K562 (cell line): ENCODE measurements around the gene KIAA1958. TPM values are rescaled to one million over a fixed set of nuclear protein-coding genes. Genes with fewer than 3 reads are reported as not detected.

Experiments used
- ATAC-seq: fragments of 200-7000 bp; cut with Tn5 transposase; 3 replicates; pipeline ENCODE4 v1.9.1; 2020; ENCODE audit warnings: moderate library complexity
- BruUV-seq: library from RNA; stranded (reverse); fragments of 400-500 nt; replicated peaks from 2 replicates; lab custom pipeline; 2021; lab: Mats Ljungman, UMichigan
- CTCF ChIA-PET: fragments of 300-600 bp; formaldehyde crosslinking; extraction: SDS; loops from one replicate; lab custom pipeline; 2021; ENCODE audit warnings: low intra/inter-chr PET ratio; lab: Yijun Ruan, JAX
- POLR2A ChIA-PET: fragments of 300-600, 350-650 bp; sonication (Branson Sonifier 250); formaldehyde crosslinking; extraction: SDS; loops from one replicate; lab custom pipeline; 2021; ENCODE audit warnings: antibody characterized with exemption, inconsistent platforms; lab: Yijun Ruan, JAX
- DNase-seq, 4 experiments: peaks; one replicate each; pipeline versions ENCODE4 v3.0.0 to v3.0.0-alpha.2; 2011 to 2018; ENCODE audit warnings: low spot score in 3 of 4, mixed read lengths in 3 of 4; ENCODE audit errors: extremely low read depth in 1 of 4
- FAIRE-seq: peaks from 2 replicates; lab custom pipeline; 2011; peaks lifted over from hg19 to GRCh38; lab: Jason Lieb, UNC
- H2AFZ ChIP-seq: 2 replicates; pipeline ENCODE4 v1.6.0; 2011; ENCODE audit warnings: low read depth, low read length, control low read depth, inconsistent platforms
- H3K27ac ChIP-seq: fragments of 200-600 bp; 3 replicates; pipeline ENCODE4 v1.8.0; 2011; ENCODE audit warnings: low read depth, mild to moderate bottlenecking, control low read depth, inconsistent platforms, low read length, moderate library complexity, mixed read lengths; ENCODE audit errors: extremely low read depth
- H3K27me3 ChIP-seq, 2 experiments: fragments of 300-600 bp in 1 of 2; 2 replicates in 1 of 2; 3 replicates in 1 of 2; pipeline versions ENCODE4 v1.6.0 to v1.8.0; 2011; ENCODE audit warnings: inconsistent platforms in 2 of 2, low read length in 2 of 2, mild to moderate bottlenecking in 1 of 2, mixed read lengths in 1 of 2, moderate library complexity in 1 of 2; ENCODE audit not compliant: control insufficient read depth in 2 of 2, insufficient read depth in 2 of 2
- H3K36me3 ChIP-seq: fragments of 300-600 bp; 3 replicates; pipeline ENCODE4 v1.8.0; 2011; ENCODE audit warnings: mild to moderate bottlenecking, low read length, inconsistent platforms; ENCODE audit not compliant: control insufficient read depth, insufficient read depth
- H3K4me1 ChIP-seq, 2 experiments: fragments of 200-600 bp in 1 of 2; replicated peaks in 1 of 2; 2 replicates in 1 of 2; 3 replicates in 1 of 2; pipeline versions ENCODE4 v1.5.1 to v1.8.0; 2011; ENCODE audit warnings: inconsistent platforms in 2 of 2, low read length in 2 of 2, mild to moderate bottlenecking in 1 of 2, mixed read lengths in 1 of 2, moderate library complexity in 1 of 2; ENCODE audit not compliant: control insufficient read depth in 2 of 2, insufficient read depth in 2 of 2
- H3K4me2 ChIP-seq: 2 replicates; pipeline ENCODE4 v1.6.1; 2011; ENCODE audit warnings: low read length, control low read depth, inconsistent platforms, mixed read lengths; ENCODE audit not compliant: insufficient read depth
- H3K4me3 ChIP-seq: fragments of 200-600 bp; sonication (generic), shearing (Covaris generic); 2 replicates; pipeline ENCODE4 v1.5.1; 2016; ENCODE audit warnings: control low read depth, inconsistent platforms
- H3K79me2 ChIP-seq: fragments of 200-600 bp; 3 replicates; pipeline ENCODE4 v1.8.0; 2011; ENCODE audit warnings: low read length, inconsistent platforms; ENCODE audit not compliant: control insufficient read depth, insufficient read depth
- H3K9ac ChIP-seq, 2 experiments: 2 replicates each; pipeline versions ENCODE4 v1.6.0 to v1.6.1; 2011; ENCODE audit warnings: low read depth in 2 of 2, low read length in 2 of 2, control low read depth in 1 of 2, inconsistent platforms in 1 of 2, mild to moderate bottlenecking in 1 of 2, mixed read lengths in 1 of 2; ENCODE audit not compliant: insufficient read depth in 1 of 2
- H3K9me1 ChIP-seq: one replicate; pipeline ENCODE4 v1.6.0; 2011; ENCODE audit warnings: inconsistent platforms, mild to moderate bottlenecking, low read length, moderate library complexity; ENCODE audit not compliant: control insufficient read depth, insufficient read depth
- H3K9me3 ChIP-seq: replicated peaks from 2 replicates; pipeline ENCODE4 v1.5.1; 2011; ENCODE audit warnings: low read depth, low read length, inconsistent platforms; ENCODE audit not compliant: control insufficient read depth, insufficient read depth
- H4K20me1 ChIP-seq: replicated peaks from 2 replicates; pipeline ENCODE4 v1.6.1; 2011; ENCODE audit warnings: low read length, inconsistent platforms, mixed read lengths; ENCODE audit not compliant: control insufficient read depth, insufficient read depth
- ELK3 ChIP-seq: fragments of 450-650 bp; formaldehyde crosslinking; IDR thresholded peaks from 2 replicates; pipeline ENCODE4 v1.4.0; 2020; ENCODE audit warnings: mild to moderate bottlenecking
- FOSL1 ChIP-seq: fragments of 200-800 bp; sonication (Bioruptor generic); conservative IDR thresholded peaks from 2 replicates; pipeline ENCODE4 v1.6.1; 2016; ENCODE audit warnings: missing genetic modification characterization, missing compliant biosample characterization
- LARP7 ChIP-seq: fragments of 450-650 bp; IDR thresholded peaks from 2 replicates; pipeline ENCODE4 v1.6.1; 2016
- MCM2 ChIP-seq: fragments of 450-650 bp; IDR thresholded peaks from 2 replicates; pipeline ENCODE4 v1.6.1; 2017; ENCODE audit warnings: low read depth, mild to moderate bottlenecking
- NELFE ChIP-seq: IDR thresholded peaks from 2 replicates; pipeline ENCODE4 v1.6.1; 2011; ENCODE audit warnings: mild to moderate bottlenecking; ENCODE audit not compliant: insufficient read depth, insufficient read length
- NFXL1 ChIP-seq: fragments of 450-650 bp; formaldehyde crosslinking; IDR thresholded peaks from 2 replicates; pipeline ENCODE4 v1.4.0; 2021; ENCODE audit warnings: mild to moderate bottlenecking
- NR2F6 ChIP-seq: fragments of 450-650 bp; formaldehyde crosslinking; IDR thresholded peaks from 2 replicates; pipeline ENCODE4 v1.4.0; 2020; ENCODE audit warnings: mild to moderate bottlenecking
- RBM34 ChIP-seq: fragments of 200-400 bp; formaldehyde crosslinking; IDR thresholded peaks from 2 replicates; pipeline ENCODE4 v1.6.1; 2018; ENCODE audit warnings: low read length, borderline replicate concordance; ENCODE audit not compliant: insufficient read depth
- SLC30A9 ChIP-seq: fragments of 250-450 bp; sonication (Bioruptor Pico); IDR thresholded peaks from 2 replicates; pipeline ENCODE4 v1.8.0; 2022; ENCODE audit warnings: mild to moderate bottlenecking, moderate library complexity
- TRIM25 ChIP-seq: fragments of 450-650 bp; IDR thresholded peaks from 2 replicates; pipeline ENCODE4 v1.7.0; 2016; ENCODE audit warnings: borderline replicate concordance
- ZBTB26 ChIP-seq: fragments of 450-650 bp; formaldehyde crosslinking; IDR thresholded peaks from 2 replicates; pipeline ENCODE4 v1.4.0; 2022; ENCODE audit warnings: missing genetic modification characterization
- ZNF143 ChIP-seq: sonication (generic); formaldehyde crosslinking; IDR thresholded peaks from 2 replicates; pipeline ENCODE4 v1.9.0; 2022; ENCODE audit warnings: mild to moderate bottlenecking, missing genetic modification reagents
- ZNF311 ChIP-seq: fragments of 250-450 bp; sonication (Bioruptor Pico); IDR thresholded peaks from 2 replicates; pipeline ENCODE4 v1.4.0; 2020; ENCODE audit warnings: mild to moderate bottlenecking, moderate library complexity
- ZNF57 ChIP-seq: fragments of 450-650 bp; formaldehyde crosslinking; IDR thresholded peaks from 2 replicates; pipeline ENCODE4 v1.4.0; 2020; ENCODE audit warnings: mild to moderate bottlenecking, moderate library complexity
- ZNF586 ChIP-seq: fragments of 450-650 bp; formaldehyde crosslinking; conservative IDR thresholded peaks from 2 replicates; pipeline ENCODE4 v1.4.0; 2020; ENCODE audit warnings: mild to moderate bottlenecking, moderate library complexity
- ZNF655 ChIP-seq: fragments of 250-450 bp; sonication (Bioruptor Pico); IDR thresholded peaks from 2 replicates; pipeline ENCODE4 v1.5.0; 2021
- ZNF766 ChIP-seq: fragments of 200-800 bp; sonication (Bioruptor generic); conservative IDR thresholded peaks from 2 replicates; pipeline ENCODE4 v1.6.1; 2016; ENCODE audit warnings: missing genetic modification characterization, missing compliant biosample characterization
- WGBS: fragments of 100-300 bp; shearing (Covaris generic); methylation state at CpG from one replicate; pipeline ENCODE4 v1.1.6; 2016; ENCODE audit warnings: low coverage, mixed read lengths; ENCODE audit not compliant: insufficient coverage; ENCODE audit errors: missing lambda C conversion rate; 5-methylcytosine and 5-hydroxymethylcytosine counted together
- in situ Hi-C: fragments of 300-500 bp; cut with MboI; formaldehyde crosslinking; loops from 4 replicates; pipeline ENCODE4 v1.15.0; 2018; ENCODE audit warnings: inconsistent platforms, mixed read lengths
- intact Hi-C: fragments of 100-400 bp; cut with micrococcal nuclease; formaldehyde crosslinking; loops from 2 replicates; pipeline ENCODE4 v1.14.2; 2022
- polyA plus RNA-seq, 8 experiments: library from polyadenylated mRNA; depleted of rRNA in 4 of 8; stranded (reverse) in 5 of 8; unstranded in 3 of 8; fragments of >200 nt; fragmentation: Nextera tagmentation in 2 of 8; fragmentation: Illumina TruSeq in 1 of 8; extraction: Ambion mirVana in 2 of 8; extraction: Trizol in 1 of 8; gene quantifications; 2 replicates each; pipeline versions ENCODE4 v1.2.1 to v1.2.3, GENCODE V29; 2011 to 2014; ENCODE audit warnings: inconsistent platforms in 1 of 8, missing spikeins in 1 of 8
- total RNA-seq, 7 experiments: library from RNA; depleted of rRNA in 6 of 7; stranded (reverse); fragments of >200 nt in 6 of 7; fragmentation: Illumina TruSeq in 2 of 7; extraction: Trizol in 2 of 7; gene quantifications; 2 replicates each; pipeline versions ENCODE4 v1.2.1 to v1.2.3, GENCODE V29; 2011 to 2021; ENCODE audit warnings: low replicate concordance in 1 of 7

The KIAA1958 gene
- total and polyA plus RNA-seq, 9 of the 15 experiments (the other 6 are each of a cell fraction or from before 2014, with no cell fraction given): 1.1 to 16.0 (median 10.1) TPM

- no peaks in the 10 kb centered on the region for H3K9me1 ChIP-seq
- TF ChIP-seq ZNF766 (CRISPR knock-in tag) (no peak), FOSL1 (no peak), ZBTB26 (no peak), NELFE (no peak), ZNF586 (no peak), TRIM25 (no peak), MCM2 (no peak), ZNF655 (CRISPR knock-in tag) (no peak), RBM34 (no peak), ELK3 (CRISPR knock-in tag) (no peak), ZNF311 (no peak), SLC30A9 (no peak), ZNF143 (no peak), LARP7 (no peak), NFXL1 (no peak), ZNF57 (CRISPR knock-in tag) (no peak), NR2F6 (CRISPR knock-in tag) (no peak)
- CTCF ChIA-PET: no interaction called here
- in situ Hi-C loops (no loop called here), intact Hi-C loops (loop anchor here (10.0 kb wide), 1 partner anchor 206 kb away; the partner anchor contains the start of gene INIP)
- POLR2A ChIA-PET: interaction anchor here (0.8 to 1.0 kb wide), 3 partner anchors 19 to 151 kb away, joined by 3 to 4 read pairs (median 3); no protein-coding TSS in a partner anchor
- H3K4me1 ChIP-seq: peaks cover under 1 to 13% of the 10 kb centered on the region in 2 experiments; a peak in 2 of 5 replicates
- no peak overlapping the region for H3K4me3 ChIP-seq
- DNase-seq (no peak), FAIRE-seq (no peak), ATAC-seq (no peak)
- no peak overlapping the region for H3K9ac ChIP-seq
- no peaks in the 10 kb centered on the region for H3K9me3 ChIP-seq
- WGBS: 57% methylated on average over 2 of the region's 2 CpGs
- H3K27ac ChIP-seq: no peak overlapping the region
- no peaks in the 10 kb centered on the region for H3K27me3 ChIP-seq
- peaks cover 79% of the 10 kb centered on the region for H3K79me2 ChIP-seq
- H3K4me2 ChIP-seq: no peak overlapping the region
- H4K20me1 ChIP-seq: no peaks in the 10 kb centered on the region; the same call in 1 of the 2 replicates
- H3K36me3 ChIP-seq: no peaks in the 10 kb centered on the region; the same call in 2 of the 3 replicates
- no peak overlapping the region for H2AFZ ChIP-seq
- BruUV-seq: no TSS peak
Observed at GRCh38 chr9:112508377-112508776, 21.8 kb downstream of the KIAA1958 start.
